ACHN (cell line): ENCODE measurements around the gene SPARCL1.
"Not testable (repeated sequence)": the region's sequence is repeated elsewhere in the genome, so short reads cannot be mapped to it uniquely, and the experiment has no call there.

ENCODE experiments used
- DNase-seq: peaks from one replicate; pipeline ENCODE4 v3.0.0-alpha.2; 2015
- in situ Hi-C: cut with HindIII; loops from 2 replicates; pipeline ENCODE4 v1.10.0; 2017; ENCODE audit warnings: low sequenced_read_pairs, low pct_ligation_motif_present, low pct_unique_long_range_greater_than_20kb

SPARCL1 gene

GRCh38 chr4:87424099-87424543 is 105.1 kb downstream of the SPARCL1 start:
- DNase-seq, in situ Hi-C loops: not testable (repeated sequence)
